Measurements from ENCODE around the gene SLAMF9. TPM values are rescaled to one million over a fixed set of nuclear protein-coding genes. Genes with fewer than 3 reads are reported as not detected.

The SLAMF9 gene
- total and polyA plus RNA-seq, 4 donors: 0.25 to 0.68 (median 0.64) TPM; not detected in 1

- TF ChIP-seq MAX (IDR thresholded peaks at IDR 0.05) (no peak), FOXA1 (IDR thresholded peaks at IDR 0.05) (no peak), YY1 (IDR thresholded peaks at IDR 0.05) (no peak), ZBTB33 (IDR thresholded peaks at IDR 0.05) (no peak), EGR1 (IDR thresholded peaks at IDR 0.05; ENCODE audit: low read depth in 2 of 2) (no peak), GABPA (IDR thresholded peaks at IDR 0.05 in 1 of 2, conservative IDR thresholded peaks at IDR 0.05 in 1 of 2) (no peak), TAF1 (conservative IDR thresholded peaks at IDR 0.05) (no peak)
These were observed 39.9 kb upstream of the SLAMF9 start (continued) for GRCh38 chr1:159993911-159994310.

- Histone ChIP-seq H3K36me3 (ENCODE audit: control insufficient read depth in 4 of 4, insufficient read depth in 3 of 4, low read depth in 1 of 4, low read length in 3 of 4) (no peaks in the 10 kb centered on the region), H3K4me1 (ENCODE audit: control insufficient read depth in 4 of 4, insufficient read depth in 4 of 4, low read length in 3 of 4) (peaks cover 0 to 11% (median 5%) of the 10 kb centered on the region in 4 donors), H3K27me3 (ENCODE audit: control insufficient read depth in 4 of 4, insufficient read depth in 4 of 4, low read length in 3 of 4) (no peaks in the 10 kb centered on the region), H3K4me3 (ENCODE audit: low read depth in 1 of 3, low read length in 3 of 3) (no peak overlapping the region), H3K9me3 (ENCODE audit: control insufficient read depth in 4 of 4, low read length in 3 of 4) (no peaks in the 10 kb centered on the region), H3K27ac (ENCODE audit: low read depth in 1 of 2, low read length in 2 of 2) (peak overlapping the region; percentile 54 to 73), H3K9ac (ENCODE audit: low read depth in 1 of 2, low read length in 2 of 2) (no peak overlapping the region)
- TF ChIP-seq RXRA (IDR thresholded peaks at IDR 0.05) (no peak), HNF4A (conservative IDR thresholded peaks at IDR 0.05) (no peak), REST (IDR thresholded peaks at IDR 0.05) (no peak), SP1 (IDR thresholded peaks at IDR 0.05) (no peak), MAX (IDR thresholded peaks at IDR 0.05) (no peak), CTCF (IDR thresholded peaks at IDR 0.05; ENCODE audit: low read depth, low read length, missing input control) (no peak), TAF1 (conservative IDR thresholded peaks at IDR 0.05) (no peak)
- 98% methylated on average over 1 of the region's 1 CpG for WGBS
- DNase-seq (ENCODE audit: low spot score): no peak
These were observed 38.1 kb upstream of the SLAMF9 start for GRCh38 chr1:159992161-159992560.

- H3K4me3 ChIP-seq (ENCODE audit: low read depth in 1 of 3, low read length in 3 of 3): peak overlapping the region in 2 of 3 donors; percentile 9 to 45
- WGBS: 20% methylated on average over 4 of the region's 4 CpGs
- peak; percentile 89 for TF ChIP-seq YY1 (IDR thresholded peaks at IDR 0.05)
- peak; percentile 34 to 41 for TF ChIP-seq RAD21 (IDR thresholded peaks at IDR 0.05)
- no peak for TF ChIP-seq CTCF (IDR thresholded peaks at IDR 0.05; ENCODE audit: low read depth, low read length, missing input control)
- TF ChIP-seq RXRA (IDR thresholded peaks at IDR 0.05): peak; percentile 83 to 90
- no peak for TF ChIP-seq NR2F2 (IDR thresholded peaks at IDR 0.05)
- peak in 1 of 2 donors; percentile 79 for TF ChIP-seq GABPA (IDR thresholded peaks at IDR 0.05 in 1 of 2, conservative IDR thresholded peaks at IDR 0.05 in 1 of 2)
- peak; percentile 36 to 82 for TF ChIP-seq JUND (IDR thresholded peaks at IDR 0.05)
- peak; percentile 95 for TF ChIP-seq SP1 (IDR thresholded peaks at IDR 0.05)
- TF ChIP-seq HNF4G (IDR thresholded peaks at IDR 0.05): no peak
- peak; percentile 74 for TF ChIP-seq MAX (IDR thresholded peaks at IDR 0.05)
- TF ChIP-seq TAF1 (conservative IDR thresholded peaks at IDR 0.05): peak; percentile 68
- peak; percentile 75 for TF ChIP-seq FOXA2 (IDR thresholded peaks at IDR 0.05)
- TF ChIP-seq FOXA1 (IDR thresholded peaks at IDR 0.05): peak; percentile 77
These were observed 37.5 kb upstream of the SLAMF9 start for GRCh38 chr1:159991513-159991912.

More at GRCh38 chr1:159991513-159991912, 37.5 kb upstream of the SLAMF9 start:
- H3K27ac ChIP-seq (ENCODE audit: low read depth in 1 of 2, low read length in 2 of 2): peak overlapping the region; percentile 54 to 73
- no peak overlapping the region for H3K9ac ChIP-seq (ENCODE audit: low read depth in 1 of 2, low read length in 2 of 2)
- no peaks in the 10 kb centered on the region for H3K9me3 ChIP-seq (ENCODE audit: control insufficient read depth in 4 of 4, low read length in 3 of 4)
- no peaks in the 10 kb centered on the region for H3K36me3 ChIP-seq (ENCODE audit: control insufficient read depth in 4 of 4, insufficient read depth in 3 of 4, low read depth in 1 of 4, low read length in 3 of 4)
- H3K4me1 ChIP-seq (ENCODE audit: control insufficient read depth in 4 of 4, insufficient read depth in 4 of 4, low read length in 3 of 4): peaks cover 0 to 11% (median 5%) of the 10 kb centered on the region in 4 donors
- no peak for DNase-seq (ENCODE audit: low spot score)
- H3K27me3 ChIP-seq (ENCODE audit: control insufficient read depth in 4 of 4, insufficient read depth in 4 of 4, low read length in 3 of 4): no peaks in the 10 kb centered on the region

Measured in liver (tissue), 9 donors.